Omental fat pad (tissue), 4 donors: ENCODE measurements around the gene NDUFA12. TPM values are rescaled to one million over a fixed set of nuclear protein-coding genes. Genes with fewer than 3 reads are reported as not detected.

Source experiments
- ATAC-seq: fragments of 150-250 bp; one replicate; pipeline ENCODE4 v1.9.1; 2016; ENCODE audit warnings: mild to moderate bottlenecking, moderate library complexity; ENCODE audit not compliant: low FRiP score
- DNase-seq: peaks from one replicate; pipeline ENCODE4 v3.0.0-alpha.2; 2019; ENCODE audit warnings: low spot score
- total RNA-seq, 4 donors: library from RNA; depleted of rRNA; stranded (reverse); fragments of >200 nt; gene quantifications; one replicate each; pipeline ENCODE4 v1.1.0, GENCODE V29; 2016
- TF ChIP-seq, protein P1 (sequence below), 3 donors: fragments of 450-650 bp; IDR thresholded peaks; one replicate each; pipeline ENCODE4 v1.5.1; 2016 to 2017; ENCODE audit warnings: antibody characterized with exemption in 3 of 3, mild to moderate bottlenecking in 3 of 3, moderate library complexity in 2 of 3

The NDUFA12 gene
- total RNA-seq = 100 to 1,000 TPM in 1 of 4 donors, 10 to 100 TPM in 3; 60.0 to 109 (median 82.5) TPM

DNA sequence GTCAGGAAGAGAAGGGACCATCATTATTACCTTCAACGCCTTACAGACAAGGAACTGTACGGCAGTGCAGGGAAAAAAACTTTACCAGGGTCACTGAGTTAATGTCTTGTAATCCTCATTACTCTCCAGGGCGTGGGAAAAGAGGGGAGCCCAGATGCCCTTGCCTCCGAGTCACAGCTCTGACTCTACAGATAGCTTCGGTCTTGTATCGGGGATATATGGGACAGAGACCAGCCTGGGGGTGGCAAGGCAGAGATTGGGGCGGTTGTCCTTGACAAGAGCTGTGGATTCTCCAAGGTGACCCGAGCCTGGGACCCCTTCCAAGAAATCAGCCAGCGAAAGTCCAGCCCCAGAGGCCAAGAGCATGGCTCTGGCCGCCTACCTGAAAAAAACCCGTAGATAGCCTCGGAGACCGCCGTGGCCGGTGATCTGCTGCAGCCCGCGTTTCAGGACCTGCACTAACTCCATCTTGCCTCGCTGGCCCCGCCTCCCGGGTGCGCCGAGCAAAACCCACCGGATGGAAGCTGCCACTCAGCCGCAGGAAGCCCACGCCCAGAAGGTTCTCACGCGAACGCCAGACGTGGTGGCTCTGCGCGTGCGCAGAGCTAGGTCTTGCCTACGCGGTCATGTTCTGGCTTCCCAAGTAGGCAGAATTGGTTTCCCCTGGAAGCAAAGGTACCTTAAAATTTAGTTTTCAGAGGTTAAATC is at the start of gene NDUFA12:
NDUFA12 (minus strand) TSS at position 485 of the 708 bp plus-strand sequence; CDS start at position 468, 17 bp downstream.
- TF ChIP-seq, protein P1, sequence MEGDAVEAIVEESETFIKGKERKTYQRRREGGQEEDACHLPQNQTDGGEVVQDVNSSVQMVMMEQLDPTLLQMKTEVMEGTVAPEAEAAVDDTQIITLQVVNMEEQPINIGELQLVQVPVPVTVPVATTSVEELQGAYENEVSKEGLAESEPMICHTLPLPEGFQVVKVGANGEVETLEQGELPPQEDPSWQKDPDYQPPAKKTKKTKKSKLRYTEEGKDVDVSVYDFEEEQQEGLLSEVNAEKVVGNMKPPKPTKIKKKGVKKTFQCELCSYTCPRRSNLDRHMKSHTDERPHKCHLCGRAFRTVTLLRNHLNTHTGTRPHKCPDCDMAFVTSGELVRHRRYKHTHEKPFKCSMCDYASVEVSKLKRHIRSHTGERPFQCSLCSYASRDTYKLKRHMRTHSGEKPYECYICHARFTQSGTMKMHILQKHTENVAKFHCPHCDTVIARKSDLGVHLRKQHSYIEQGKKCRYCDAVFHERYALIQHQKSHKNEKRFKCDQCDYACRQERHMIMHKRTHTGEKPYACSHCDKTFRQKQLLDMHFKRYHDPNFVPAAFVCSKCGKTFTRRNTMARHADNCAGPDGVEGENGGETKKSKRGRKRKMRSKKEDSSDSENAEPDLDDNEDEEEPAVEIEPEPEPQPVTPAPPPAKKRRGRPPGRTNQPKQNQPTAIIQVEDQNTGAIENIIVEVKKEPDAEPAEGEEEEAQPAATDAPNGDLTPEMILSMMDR (IDR thresholded peaks at IDR 0.05) = no peak
- DNase-seq = peak; percentile 83
- ATAC-seq = peak; percentile 99

GRCh38 chr12:95051241-95051640 is 47.7 kb upstream of the NDUFA12 start:
- DNase-seq (no peak), ATAC-seq (no peak)
- TF ChIP-seq, protein P1 (IDR thresholded peaks at IDR 0.05) = no peak

- DNase-seq (no peak), ATAC-seq (no peak)
- TF ChIP-seq, protein P1 (IDR thresholded peaks at IDR 0.05) = no peak
Observed at GRCh38 chr12:95037906-95038305, 34.4 kb upstream of the NDUFA12 start.

DNA sequence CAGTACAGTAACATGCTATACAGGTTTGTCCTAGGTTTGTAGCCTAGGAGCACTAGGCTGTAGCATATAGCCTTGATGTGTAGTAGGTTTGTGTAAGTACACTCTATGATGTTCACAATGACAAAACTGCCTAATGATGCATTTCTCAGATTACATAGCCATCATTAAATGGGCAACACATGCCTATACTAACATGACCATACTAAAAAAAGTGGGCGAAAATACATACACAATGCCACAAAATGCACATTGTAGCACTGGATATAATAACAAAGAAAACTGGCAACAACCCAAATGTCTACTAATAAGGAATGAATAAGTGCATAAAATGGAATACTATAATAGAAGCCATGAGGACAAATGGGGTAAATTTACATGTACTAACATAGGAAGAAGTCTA is 31.3 kb upstream of the NDUFA12 start:
- TF ChIP-seq, protein P1 (IDR thresholded peaks at IDR 0.05) = no peak
- ATAC-seq (no peak), DNase-seq (no peak)

DNA sequence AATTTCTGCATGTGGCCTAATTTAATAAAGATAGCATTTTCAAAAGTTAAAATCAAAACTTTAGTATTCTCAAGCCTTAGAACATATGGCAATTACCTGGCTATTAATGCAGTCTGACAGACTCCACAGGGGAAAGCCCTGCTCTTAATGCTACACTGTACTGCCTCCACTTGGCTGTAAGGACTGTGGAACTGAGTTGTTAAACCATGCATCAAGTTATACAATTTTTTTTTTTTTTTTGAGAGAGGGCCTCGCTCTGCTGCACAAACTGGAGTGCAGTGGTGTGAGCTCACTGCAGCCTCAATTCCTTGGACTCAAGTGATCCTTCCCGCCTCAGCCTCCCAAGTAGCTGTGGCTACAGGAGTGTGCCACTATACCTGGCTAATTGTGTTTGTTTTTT is 19.0 kb upstream of the NDUFA12 start:
- TF ChIP-seq, protein P1 (IDR thresholded peaks at IDR 0.05) = no peak
- ATAC-seq (no peak), DNase-seq (no peak)

DNA sequence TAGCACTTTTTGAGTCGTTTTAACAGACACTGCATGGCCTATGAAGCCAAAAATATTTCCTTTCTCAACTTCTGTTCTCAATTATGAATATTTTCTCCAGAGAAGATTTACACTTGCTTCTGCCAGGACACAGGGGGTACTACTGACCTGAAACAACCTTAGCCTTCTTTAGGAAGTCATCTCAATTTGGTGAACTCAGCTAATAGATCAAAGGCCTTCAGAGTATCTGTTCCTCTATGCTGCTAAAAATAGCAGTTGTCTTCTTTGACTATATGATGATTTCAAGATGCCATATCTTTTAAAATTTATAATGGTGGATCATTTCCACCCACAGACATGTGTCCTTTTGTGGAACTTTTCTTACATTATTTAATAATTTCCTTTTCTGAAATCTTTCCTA is 14.0 kb upstream of the NDUFA12 start:
- TF ChIP-seq, protein P1 (IDR thresholded peaks at IDR 0.05) = no peak
- DNase-seq (no peak), ATAC-seq (no peak)

GRCh38 chr12:95016120-95016519 is 12.6 kb upstream of the NDUFA12 start:
- ATAC-seq = no peak
- TF ChIP-seq, protein P1 (IDR thresholded peaks at IDR 0.05) = no peak
- no peak for DNase-seq
